Smooth muscle cell (in vitro differentiated cells): ENCODE results near the gene BMPR1A. TPM values are rescaled to one million over a fixed set of nuclear protein-coding genes. Genes with fewer than 3 reads are reported as not detected.

ENCODE experiments used
- DNase-seq: peaks from one replicate; lab custom pipeline; 2025; ENCODE audit not compliant: unreplicated experiment; lab: John Stamatoyannopoulos, UW
- H2AFZ ChIP-seq: fragments of 200-600 bp; sonication (generic); 2 replicates; pipeline ENCODE4 v1.6.0; 2016; ENCODE audit warnings: antibody characterized with exemption, low read depth, mild to moderate bottlenecking
- H3F3A ChIP-seq: fragments of 200-600 bp; sonication (generic); 2 replicates; pipeline ENCODE4 v1.6.0; 2017; ENCODE audit warnings: antibody characterized with exemption, low read depth
- H3K27ac ChIP-seq: fragments of 200-600 bp; sonication (generic); 2 replicates; pipeline ENCODE4 v1.5.1; 2016; ENCODE audit warnings: low read depth, mild to moderate bottlenecking
- H3K27me3 ChIP-seq: fragments of 200-600 bp; sonication (generic); 2 replicates; pipeline ENCODE4 v1.6.1; 2016; ENCODE audit warnings: low read depth, mild to moderate bottlenecking
- H3K36me3 ChIP-seq: fragments of 200-600 bp; sonication (generic); 2 replicates; pipeline ENCODE4 v1.5.1; 2016; ENCODE audit warnings: low read depth
- H3K4me1 ChIP-seq: fragments of 200-600 bp; sonication (generic); 2 replicates; pipeline ENCODE4 v1.5.1; 2016; ENCODE audit warnings: low read depth
- H3K4me2 ChIP-seq: fragments of 200-600 bp; sonication (generic); 2 replicates; pipeline ENCODE4 v1.6.0; 2016; ENCODE audit warnings: mild to moderate bottlenecking
- H3K4me3 ChIP-seq: fragments of 200-600 bp; sonication (generic); 2 replicates; pipeline ENCODE4 v1.5.1; 2016; ENCODE audit warnings: mild to moderate bottlenecking
- H3K79me2 ChIP-seq: fragments of 200-600 bp; sonication (generic); 2 replicates; pipeline ENCODE4 v1.6.0; 2016; ENCODE audit warnings: low read depth, mild to moderate bottlenecking
- H3K9ac ChIP-seq: fragments of 200-600 bp; sonication (generic); 2 replicates; pipeline ENCODE4 v1.6.0; 2016; ENCODE audit warnings: low read depth
- H3K9me3 ChIP-seq: fragments of 200-600 bp; sonication (generic); replicated peaks from 2 replicates; pipeline ENCODE4 v1.5.1; 2016; ENCODE audit warnings: low read depth
- H4K20me1 ChIP-seq: fragments of 200-600 bp; sonication (generic); 2 replicates; pipeline ENCODE4 v1.6.0; 2016; ENCODE audit warnings: low read depth
- CTCF ChIP-seq: fragments of 200-600 bp; sonication (generic); IDR thresholded peaks from 2 replicates; pipeline ENCODE4 v1.5.1; 2017; ENCODE audit warnings: borderline replicate concordance, mild to moderate bottlenecking, antibody characterized with exemption; ENCODE audit not compliant: insufficient read depth, poor library complexity, severe bottlenecking
- WGBS: methylation state at CpG from one replicate; pipeline ENCODE4 v1.1.7; 2016; ENCODE audit warnings: low lambda C conversion rate; 5-methylcytosine and 5-hydroxymethylcytosine counted together
- polyA plus RNA-seq: library from polyadenylated mRNA; unstranded; fragments of >200 nt; fragmentation: Nextera tagmentation; extraction: Ambion mirVana; gene quantifications from 2 replicates; pipeline ENCODE4 v1.2.1, GENCODE V29; 2016
- total RNA-seq: library from RNA; depleted of rRNA; stranded (reverse); fragments of >200 nt; gene quantifications from 2 replicates; pipeline ENCODE4 v1.2.3, GENCODE V29; 2014

BMPR1A gene
- total and polyA plus RNA-seq, 2 experiments from 2014 or later, result 15.5 to 80.9 TPM

- H3K79me2 ChIP-seq, result no peaks in the 10 kb centered on the region
- no peak overlapping the region for H3K4me3 ChIP-seq
- no peak overlapping the region for H3K9ac ChIP-seq
- H3K27me3 ChIP-seq, result no peaks in the 10 kb centered on the region
- no peak overlapping the region for H3K27ac ChIP-seq
- WGBS, result 91% methylated on average over 2 of the region's 2 CpGs
- no peaks in the 10 kb centered on the region for H3K36me3 ChIP-seq
- H3F3A ChIP-seq, result peaks cover 8% of the 10 kb centered on the region
- H3K4me2 ChIP-seq, result no peak overlapping the region
- H3K9me3 ChIP-seq, result no peaks in the 10 kb centered on the region
- no peaks in the 10 kb centered on the region for H3K4me1 ChIP-seq
- DNase-seq, result no peak
- TF ChIP-seq CTCF, result no peak
- no peak overlapping the region for H2AFZ ChIP-seq
- H4K20me1 ChIP-seq, result no peaks in the 10 kb centered on the region
These were observed 185.0 kb downstream of the BMPR1A start for GRCh38 chr10:86941426-86941825.

DNA sequence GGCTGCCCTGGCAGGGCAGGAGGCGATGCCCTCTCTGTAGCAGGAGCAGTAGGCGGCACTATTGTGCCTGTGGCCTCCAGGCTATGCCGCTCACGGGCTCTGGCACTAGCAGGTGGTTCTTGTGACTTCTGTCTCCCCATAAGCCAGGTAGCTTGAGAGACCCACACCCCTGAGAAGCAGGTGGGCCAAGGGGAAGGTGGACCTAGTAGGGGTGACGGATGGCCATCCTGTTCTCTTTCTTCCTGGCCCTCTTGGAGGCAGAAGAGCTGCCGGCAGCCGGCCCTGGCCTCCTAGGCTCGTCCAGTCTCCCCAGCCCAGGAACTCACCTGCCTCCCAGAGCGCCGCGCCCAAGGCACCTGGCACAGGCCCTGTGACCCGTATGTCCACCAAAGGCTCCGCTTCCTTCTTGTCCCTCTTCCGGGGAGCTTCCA lies 185.6 kb downstream of the BMPR1A start:
- WGBS, result 97% methylated on average over 14 of the region's 14 CpGs
- H3K4me2 ChIP-seq, result no peak overlapping the region
- DNase-seq, result no peak

GRCh38 chr10:86942441-86943315 lies 186.3 kb downstream of the BMPR1A start:
- no peaks in the 10 kb centered on the region for H3K4me1 ChIP-seq
- DNase-seq, result no peak
- H2AFZ ChIP-seq, result no peak overlapping the region
- no peaks in the 10 kb centered on the region for H3K36me3 ChIP-seq
- no peaks in the 10 kb centered on the region for H4K20me1 ChIP-seq
- TF ChIP-seq CTCF, result no peak
- H3K4me2 ChIP-seq, result no peak overlapping the region
- no peaks in the 10 kb centered on the region for H3K27me3 ChIP-seq
- H3K27ac ChIP-seq, result no peak overlapping the region
- H3F3A ChIP-seq, result peaks cover 4% of the 10 kb centered on the region
- no peaks in the 10 kb centered on the region for H3K9me3 ChIP-seq
- no peak overlapping the region for H3K9ac ChIP-seq
- WGBS, result 93% methylated on average over 72 of the region's 94 CpGs
- H3K4me3 ChIP-seq, result no peak overlapping the region
- no peaks in the 10 kb centered on the region for H3K79me2 ChIP-seq

More for the DNA sequence above, 185.6 kb downstream of the BMPR1A start:
- H2AFZ ChIP-seq, result no peak overlapping the region
- no peak overlapping the region for H3K9ac ChIP-seq
- no peaks in the 10 kb centered on the region for H4K20me1 ChIP-seq
- no peaks in the 10 kb centered on the region for H3K27me3 ChIP-seq
- H3K4me1 ChIP-seq, result no peaks in the 10 kb centered on the region
- no peak for TF ChIP-seq CTCF
- H3K4me3 ChIP-seq, result no peak overlapping the region
- H3K79me2 ChIP-seq, result no peaks in the 10 kb centered on the region
- no peak overlapping the region for H3K27ac ChIP-seq
- peaks cover 8% of the 10 kb centered on the region for H3F3A ChIP-seq
- no peaks in the 10 kb centered on the region for H3K36me3 ChIP-seq
- H3K9me3 ChIP-seq, result no peaks in the 10 kb centered on the region
